Measurements from ENCODE around the gene CMIP. TPM values are rescaled to one million over a fixed set of nuclear protein-coding genes. Genes with fewer than 3 reads are reported as not detected.
"Not testable (repeated sequence)": the region's sequence is repeated elsewhere in the genome, so short reads cannot be mapped to it uniquely, and the experiment has no call there.

CMIP gene
- total and polyA plus RNA-seq, 7 donors: 1.4 to 8.9 (median 4.1) TPM

- TF ChIP-seq, protein P1, sequence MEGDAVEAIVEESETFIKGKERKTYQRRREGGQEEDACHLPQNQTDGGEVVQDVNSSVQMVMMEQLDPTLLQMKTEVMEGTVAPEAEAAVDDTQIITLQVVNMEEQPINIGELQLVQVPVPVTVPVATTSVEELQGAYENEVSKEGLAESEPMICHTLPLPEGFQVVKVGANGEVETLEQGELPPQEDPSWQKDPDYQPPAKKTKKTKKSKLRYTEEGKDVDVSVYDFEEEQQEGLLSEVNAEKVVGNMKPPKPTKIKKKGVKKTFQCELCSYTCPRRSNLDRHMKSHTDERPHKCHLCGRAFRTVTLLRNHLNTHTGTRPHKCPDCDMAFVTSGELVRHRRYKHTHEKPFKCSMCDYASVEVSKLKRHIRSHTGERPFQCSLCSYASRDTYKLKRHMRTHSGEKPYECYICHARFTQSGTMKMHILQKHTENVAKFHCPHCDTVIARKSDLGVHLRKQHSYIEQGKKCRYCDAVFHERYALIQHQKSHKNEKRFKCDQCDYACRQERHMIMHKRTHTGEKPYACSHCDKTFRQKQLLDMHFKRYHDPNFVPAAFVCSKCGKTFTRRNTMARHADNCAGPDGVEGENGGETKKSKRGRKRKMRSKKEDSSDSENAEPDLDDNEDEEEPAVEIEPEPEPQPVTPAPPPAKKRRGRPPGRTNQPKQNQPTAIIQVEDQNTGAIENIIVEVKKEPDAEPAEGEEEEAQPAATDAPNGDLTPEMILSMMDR (IDR thresholded peaks at IDR 0.05): no peak
- no peaks in the 10 kb centered on the region for H3K36me3 ChIP-seq (ENCODE audit: insufficient read depth in 1 of 2, low read depth in 1 of 2)
- intact Hi-C loops (cut with DNase I): no loop called here
- H3K4me1 ChIP-seq: no peaks in the 10 kb centered on the region
- no peak overlapping the region for H3K4me3 ChIP-seq
- DNase-seq (no peak), ATAC-seq (no peak)
- H3K27ac ChIP-seq: no peak overlapping the region
- H3K9me3 ChIP-seq: no peaks in the 10 kb centered on the region
- 76 to 87% (median 85%) methylated on average over 2 of the region's 2 CpGs for WGBS, 3 donors
- H3K27me3 ChIP-seq (ENCODE audit: insufficient read depth in 3 of 3, low read length in 2 of 3): no peaks in the 10 kb centered on the region
These were observed 23.5 kb upstream of the CMIP start for GRCh38 chr16:81421126-81421525.

DNA sequence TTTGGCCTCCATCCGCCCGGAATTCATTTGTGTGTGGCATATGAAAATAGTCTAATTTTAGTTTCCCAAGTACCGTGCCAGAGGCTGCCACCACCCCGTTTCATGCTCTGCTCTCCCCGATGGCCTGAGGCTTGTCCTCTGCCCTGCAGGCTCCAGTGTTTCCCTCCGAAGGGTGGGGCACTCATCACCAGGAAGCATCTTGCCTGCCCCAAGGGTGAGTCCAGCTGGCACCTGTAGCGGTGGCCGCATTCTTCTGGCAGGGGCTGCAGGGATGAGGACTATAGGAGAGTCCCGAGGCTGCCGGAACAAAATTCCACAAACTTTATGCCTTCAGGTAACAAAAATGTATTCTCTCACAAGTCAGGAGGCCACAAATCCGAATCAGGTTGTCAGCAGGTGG lies 23.1 kb upstream of the CMIP start:
- Histone ChIP-seq H3K36me3 (ENCODE audit: insufficient read depth in 1 of 2, low read depth in 1 of 2) (no peaks in the 10 kb centered on the region), H3K27ac (no peak overlapping the region), H3K27me3 (ENCODE audit: insufficient read depth in 3 of 3, low read length in 2 of 3) (no peaks in the 10 kb centered on the region), H3K4me3 (no peak overlapping the region), H3K4me1 (no peaks in the 10 kb centered on the region), H3K9me3 (no peaks in the 10 kb centered on the region)
- DNase-seq: no peak
- intact Hi-C loops (cut with DNase I): no loop called here
- 73 to 76% (median 73%) methylated on average over 11 of the region's 11 CpGs for WGBS, 3 donors
- ATAC-seq: no peak
- TF ChIP-seq, protein P1 (IDR thresholded peaks at IDR 0.05): no peak

DNA sequence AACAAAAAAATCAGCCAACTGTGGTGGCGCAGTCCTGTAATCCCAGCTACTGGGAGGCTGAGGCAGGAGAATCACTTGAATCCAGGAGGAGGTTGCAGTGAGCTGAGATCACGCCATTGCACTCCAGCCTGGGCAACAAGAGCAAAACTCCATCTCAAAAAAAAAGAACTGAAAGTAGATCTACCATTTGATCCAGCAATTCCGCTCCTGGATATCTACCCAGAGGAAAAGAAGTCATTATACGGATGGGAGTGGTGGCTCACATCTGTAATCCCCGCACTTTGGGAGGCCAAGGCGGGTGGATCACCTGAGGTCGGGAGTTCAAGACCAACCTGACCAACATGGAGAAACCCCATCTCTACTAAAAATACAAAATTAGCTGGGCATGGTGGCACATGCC lies 22.5 kb upstream of the CMIP start:
- H3K36me3 ChIP-seq (ENCODE audit: insufficient read depth in 1 of 2, low read depth in 1 of 2); DNase-seq; intact Hi-C loops (cut with DNase I); H3K27me3 ChIP-seq (ENCODE audit: insufficient read depth in 3 of 3, low read length in 2 of 3); H3K9me3 ChIP-seq; ATAC-seq; H3K4me1 ChIP-seq; H3K27ac ChIP-seq; H3K4me3 ChIP-seq: not testable (repeated sequence)
- 95 to 97% (median 96%) methylated on average over 7 of the region's 7 CpGs for WGBS, 3 donors

DNA sequence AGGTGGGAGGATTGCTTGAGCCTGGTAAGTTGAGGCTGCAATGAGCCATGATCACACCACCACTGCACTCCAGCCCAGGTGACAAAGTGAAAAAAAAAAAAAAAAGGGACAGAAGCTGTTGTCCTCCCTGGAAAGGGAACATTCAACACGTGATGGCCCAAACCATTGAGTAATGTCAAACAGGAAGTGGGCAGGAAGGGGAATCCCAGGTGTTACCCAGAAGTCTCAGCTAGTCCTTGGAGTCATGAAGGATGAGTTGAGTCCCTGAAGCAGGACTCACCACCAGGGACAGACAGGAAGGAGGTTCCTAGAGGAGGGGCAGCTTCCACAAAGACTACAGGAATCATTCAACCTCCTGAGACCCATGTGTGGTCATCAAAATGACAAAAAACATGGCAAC lies 19.8 kb upstream of the CMIP start:
- DNase-seq (no peak), ATAC-seq (no peak)
- Histone ChIP-seq H3K9me3 (no peaks in the 10 kb centered on the region), H3K27me3 (ENCODE audit: insufficient read depth in 3 of 3, low read length in 2 of 3) (no peaks in the 10 kb centered on the region), H3K27ac (no peak overlapping the region), H3K4me1 (no peaks in the 10 kb centered on the region), H3K36me3 (ENCODE audit: insufficient read depth in 1 of 2, low read depth in 1 of 2) (no peaks in the 10 kb centered on the region), H3K4me3 (no peak overlapping the region)
- 8 to 24% (median 18%) methylated on average over 1 of the region's 1 CpG for WGBS, 3 donors
- TF ChIP-seq, protein P1 (IDR thresholded peaks at IDR 0.05): no peak
- intact Hi-C loops (cut with DNase I): no loop called here

GRCh38 chr16:81427219-81427618 lies 17.4 kb upstream of the CMIP start:
- no peaks in the 10 kb centered on the region for H3K4me1 ChIP-seq
- 84 to 87% (median 84%) methylated on average over 6 of the region's 6 CpGs for WGBS, 3 donors
- DNase-seq: no peak
- H3K36me3 ChIP-seq (ENCODE audit: insufficient read depth in 1 of 2, low read depth in 1 of 2): no peaks in the 10 kb centered on the region
- TF ChIP-seq, protein P1 (IDR thresholded peaks at IDR 0.05): no peak
- no peak for ATAC-seq
- no peaks in the 10 kb centered on the region for H3K9me3 ChIP-seq
- intact Hi-C loops (cut with DNase I): no loop called here
- no peaks in the 10 kb centered on the region for H3K27me3 ChIP-seq (ENCODE audit: insufficient read depth in 3 of 3, low read length in 2 of 3)
- no peak overlapping the region for H3K27ac ChIP-seq
- no peak overlapping the region for H3K4me3 ChIP-seq
